NCI-H2196 (cell line): ENCODE results near the gene PIH1D1.

Source experiments
- DNase-seq: peaks from one replicate; lab custom pipeline; 2025; ENCODE audit not compliant: unreplicated experiment; lab: John Stamatoyannopoulos, UW

The PIH1D1 gene

DNA sequence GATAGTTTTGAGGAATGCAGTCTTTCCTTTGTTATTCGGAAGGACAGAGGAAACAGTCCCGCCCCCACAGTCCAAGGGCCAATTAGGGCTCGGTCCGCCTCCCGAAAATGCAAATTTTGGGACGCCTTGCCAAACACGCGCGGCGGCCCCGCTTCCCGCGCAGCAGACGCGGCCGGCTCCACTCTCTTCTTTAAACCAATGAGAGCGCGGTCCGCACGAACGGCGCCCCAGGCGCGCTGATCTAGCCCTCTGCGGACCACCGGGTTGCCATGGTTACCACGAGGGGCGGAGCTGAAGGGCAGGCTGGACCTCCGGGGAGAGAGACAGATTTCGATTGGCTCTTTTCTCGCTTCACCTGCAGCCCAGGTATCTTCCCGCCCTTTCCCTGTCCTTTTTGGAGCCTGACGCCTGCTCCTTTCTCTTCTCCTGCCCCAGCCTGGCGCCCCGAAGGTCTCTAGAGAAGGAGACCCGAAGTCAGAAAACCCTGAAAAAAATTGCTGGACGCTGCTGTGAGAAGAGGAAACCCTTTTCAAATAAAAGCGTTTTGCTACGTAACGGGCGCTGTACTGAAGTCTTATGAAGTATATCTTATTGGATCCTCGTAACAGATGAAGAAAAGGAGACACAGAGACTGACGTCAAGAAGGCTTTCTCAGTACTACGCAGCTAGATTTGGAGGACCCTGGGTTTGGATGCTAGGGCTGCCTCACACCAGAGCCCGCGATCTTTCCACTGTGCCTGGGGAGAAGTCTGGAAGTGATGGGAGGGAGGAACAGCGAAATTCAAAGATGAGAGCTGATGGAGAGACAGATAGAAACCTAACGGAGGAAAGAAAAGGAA is 30.4 kb downstream of the PIH1D1 start:
- peak; percentile 94 for DNase-seq

- no peak for DNase-seq
Observed at GRCh38 chr19:49420227-49420626, 31.4 kb downstream of the PIH1D1 start.

DNA sequence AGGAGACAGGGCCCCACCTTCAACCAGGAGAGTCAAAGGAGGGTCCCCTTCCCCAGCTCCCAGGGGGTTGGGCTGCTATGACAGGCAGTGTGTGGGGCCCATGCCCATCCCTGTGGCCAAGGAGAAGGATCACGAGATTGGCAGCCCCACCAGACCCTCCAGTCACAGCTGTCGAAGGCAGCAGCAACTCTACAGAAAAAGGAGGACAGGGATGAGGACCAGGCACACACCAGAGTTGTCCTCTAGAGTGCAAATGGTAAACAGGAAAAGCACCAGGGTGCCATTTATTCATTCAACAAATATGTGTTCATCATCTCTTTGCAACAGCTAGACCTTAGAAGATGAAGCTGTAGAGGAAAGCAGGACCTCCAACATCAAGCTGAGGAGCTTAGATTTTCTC is 32.4 kb downstream of the PIH1D1 start:
- no peak for DNase-seq

- DNase-seq, result no peak
Observed at GRCh38 chr19:49418511-49418910, 33.1 kb downstream of the PIH1D1 start.

DNA sequence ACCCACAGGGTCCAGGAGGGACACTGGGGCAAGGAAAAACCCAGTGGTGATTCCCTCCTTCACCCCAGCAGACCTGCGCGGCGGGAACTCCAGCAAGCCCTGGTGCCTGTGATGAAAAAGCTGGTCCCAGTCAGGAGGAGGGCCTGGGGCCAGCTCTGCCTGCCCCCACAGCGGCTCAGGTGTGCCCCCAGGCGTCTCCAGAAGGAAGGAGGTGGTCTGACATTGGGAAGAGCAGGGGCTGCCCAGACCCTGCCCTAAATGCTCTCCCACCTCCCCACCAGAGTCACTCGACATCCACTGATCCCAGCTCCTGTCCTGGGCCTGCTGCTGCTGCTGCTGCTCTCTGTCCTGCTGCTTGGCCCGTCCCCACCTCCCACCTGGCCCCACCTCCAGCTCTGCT is 34.5 kb downstream of the PIH1D1 start:
- no peak for DNase-seq

DNA sequence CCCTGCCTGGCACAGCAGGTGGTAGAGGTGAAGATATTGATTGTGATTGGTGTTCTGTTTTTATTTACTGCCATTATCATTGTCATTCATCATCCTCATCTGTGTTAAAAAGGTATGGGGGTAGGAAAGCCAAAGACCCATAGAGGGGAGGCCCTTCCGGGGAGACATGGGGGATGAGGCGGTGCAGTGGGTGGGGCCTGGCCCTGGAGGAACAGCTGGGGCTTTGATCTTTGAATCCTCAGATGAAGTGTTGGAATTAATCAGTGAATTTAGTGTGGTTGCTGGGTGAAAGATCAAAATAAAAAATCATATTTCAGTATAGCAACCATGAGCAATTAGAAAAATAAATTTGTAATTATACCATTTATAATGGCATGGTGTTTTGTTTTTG is 35.8 kb downstream of the PIH1D1 start:
- no peak for DNase-seq

- DNase-seq, result no peak
Observed at GRCh38 chr19:49415102-49415809, 36.4 kb downstream of the PIH1D1 start.

GRCh38 chr19:49414256-49414655 is 37.4 kb downstream of the PIH1D1 start:
- no peak for DNase-seq

DNA sequence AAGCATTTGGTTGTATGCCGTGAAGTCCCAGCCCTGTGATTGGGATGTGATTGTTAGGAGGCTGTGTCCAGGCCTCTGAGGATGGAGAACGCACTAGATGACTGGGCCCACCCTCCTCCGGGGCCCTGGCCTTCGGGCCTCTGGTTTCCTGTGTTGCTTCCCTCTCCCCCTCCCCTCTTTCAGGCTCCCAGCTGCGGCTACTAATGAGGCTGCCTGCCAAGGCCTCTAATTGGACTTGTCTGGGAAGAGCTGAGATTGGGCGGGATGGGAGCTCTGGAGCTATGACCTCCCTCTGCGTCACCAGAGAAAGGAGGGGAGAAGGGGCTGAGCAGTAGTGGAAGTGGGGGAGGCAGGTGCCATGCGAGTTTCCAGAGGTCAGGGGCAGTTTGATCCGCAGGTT is 38.3 kb downstream of the PIH1D1 start:
- DNase-seq, result no peak

DNA sequence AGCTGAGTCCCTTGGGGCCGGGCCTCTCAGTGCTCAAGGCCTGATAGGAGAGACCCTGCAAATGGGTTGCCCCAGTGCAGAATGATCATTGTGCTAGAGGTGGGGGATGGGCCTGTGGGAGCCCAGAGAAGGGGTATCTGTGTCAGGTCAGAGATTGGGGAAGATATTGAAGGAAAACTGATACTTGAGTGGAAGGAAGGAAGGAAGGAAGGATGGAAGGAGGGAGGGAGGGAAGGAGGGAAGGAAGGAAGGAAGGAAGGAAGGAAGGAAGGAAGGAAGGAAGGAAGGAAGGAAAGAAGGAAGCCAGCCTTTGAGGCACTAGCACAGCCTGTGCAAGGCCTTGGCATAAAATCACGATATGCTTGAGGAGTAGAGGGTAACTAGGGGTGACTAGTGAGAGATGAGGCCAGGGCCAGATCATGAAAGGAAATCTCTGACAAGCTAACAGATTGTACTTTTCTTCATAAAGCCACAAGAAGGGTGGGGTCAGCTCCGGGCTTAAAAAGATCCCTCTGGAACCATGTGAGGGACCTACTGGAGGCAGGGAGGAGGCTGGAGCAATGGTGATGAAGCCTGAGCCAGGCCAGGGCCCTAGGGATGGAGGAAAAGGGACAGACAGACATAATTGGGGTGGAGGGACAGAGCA is 39.8 kb downstream of the PIH1D1 start:
- DNase-seq, result no peak

DNA sequence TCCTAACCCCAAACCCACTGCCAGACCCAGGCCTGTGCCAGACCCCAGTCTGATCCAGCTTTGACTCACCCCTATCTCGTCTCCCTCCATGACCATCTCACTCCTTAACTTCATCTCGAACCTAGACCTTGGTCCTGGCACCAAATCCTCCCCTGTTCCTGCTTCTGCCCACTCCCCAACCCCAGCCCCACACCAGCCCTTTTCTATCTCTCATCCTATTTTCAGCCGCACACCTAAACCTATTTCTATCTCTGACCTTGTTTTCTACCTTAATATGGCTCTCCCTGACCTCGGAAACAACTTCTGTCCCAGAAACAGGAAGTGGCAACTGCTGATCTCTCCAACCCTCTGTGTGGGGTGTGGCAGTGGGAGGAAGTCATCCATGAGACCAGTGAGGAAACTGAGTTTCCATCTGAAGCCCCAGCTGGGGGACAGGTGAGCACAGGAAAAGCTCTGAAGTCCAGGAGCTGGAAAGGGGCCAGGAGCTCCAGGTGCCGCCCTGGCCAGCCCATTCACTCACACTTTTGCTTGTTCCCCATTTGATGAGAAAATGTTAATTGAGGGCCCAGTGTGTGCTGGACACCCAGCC is 42.1 kb downstream of the PIH1D1 start:
- peak; percentile 11 for DNase-seq

- DNase-seq, result no peak
Observed at GRCh38 chr19:49408816-49409440, 42.7 kb downstream of the PIH1D1 start.

- DNase-seq, result no peak
Observed at GRCh38 chr19:49407482-49408015, 44.1 kb downstream of the PIH1D1 start.

GRCh38 chr19:49407079-49407478 is 44.5 kb downstream of the PIH1D1 start:
- no peak for DNase-seq

DNA sequence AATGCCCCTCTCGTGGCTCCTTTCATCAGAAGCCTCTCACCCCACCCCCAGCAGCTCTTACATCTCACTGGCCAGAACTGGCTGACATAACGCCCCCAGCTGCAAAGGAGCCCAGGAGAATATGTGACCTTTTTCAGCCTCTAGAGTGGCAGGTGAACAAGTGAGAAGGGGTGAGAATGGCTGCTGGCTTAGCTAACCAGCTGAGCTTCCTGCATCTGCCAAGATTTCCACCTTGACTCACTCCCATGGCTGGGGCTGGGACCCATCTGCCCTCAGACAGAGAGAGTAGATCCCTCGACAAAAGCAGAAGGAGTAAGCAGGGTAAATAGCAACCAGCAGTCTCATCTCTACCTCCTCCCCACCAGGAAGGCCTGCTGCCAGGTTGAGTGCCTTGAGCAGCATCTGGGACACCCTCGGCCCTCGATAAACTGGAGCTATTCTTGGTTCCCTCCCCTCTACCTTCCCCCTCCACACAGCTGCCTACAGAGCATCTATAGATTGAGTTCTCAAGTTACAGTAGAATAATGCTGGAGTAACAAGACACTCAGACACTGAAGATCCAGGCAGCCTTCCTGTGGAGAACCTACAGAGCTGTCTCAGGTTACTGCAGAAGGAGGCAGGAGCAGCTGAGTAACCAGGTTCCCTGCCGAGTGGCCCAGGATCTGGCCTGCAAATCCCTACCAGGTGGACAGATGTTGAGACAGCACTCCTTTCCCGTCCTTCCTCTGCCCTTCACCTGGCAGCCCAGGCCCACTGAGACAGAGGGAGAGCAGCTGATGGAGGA is 48.0 kb downstream of the PIH1D1 start:
- DNase-seq, result peak; percentile 88

GRCh38 chr19:49400029-49400428 is 51.6 kb downstream of the PIH1D1 start:
- DNase-seq, result no peak

DNA sequence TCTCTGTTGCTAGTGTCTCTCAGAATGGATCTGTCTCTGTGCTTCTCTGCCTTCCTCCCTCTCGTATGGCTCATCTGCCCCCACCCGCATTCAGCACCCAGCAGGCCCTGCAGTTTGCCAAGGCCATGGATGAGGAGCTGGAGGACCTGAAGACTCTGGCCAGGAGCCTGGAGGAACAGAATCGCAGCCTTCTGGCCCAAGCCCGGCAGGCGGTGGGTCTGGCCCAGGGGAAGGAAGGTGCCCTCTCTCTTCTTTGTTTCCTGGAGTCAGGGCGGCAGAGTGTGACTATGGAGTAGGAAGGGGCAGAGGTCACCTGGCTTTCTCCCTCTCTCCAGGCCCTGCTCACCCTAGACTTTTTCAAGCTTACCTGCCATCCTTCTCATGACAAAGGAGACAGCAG is 52.7 kb downstream of the PIH1D1 start:
- DNase-seq, result no peak

- DNase-seq, result no peak
Observed at GRCh38 chr19:49398001-49398615, 53.5 kb downstream of the PIH1D1 start.

DNA sequence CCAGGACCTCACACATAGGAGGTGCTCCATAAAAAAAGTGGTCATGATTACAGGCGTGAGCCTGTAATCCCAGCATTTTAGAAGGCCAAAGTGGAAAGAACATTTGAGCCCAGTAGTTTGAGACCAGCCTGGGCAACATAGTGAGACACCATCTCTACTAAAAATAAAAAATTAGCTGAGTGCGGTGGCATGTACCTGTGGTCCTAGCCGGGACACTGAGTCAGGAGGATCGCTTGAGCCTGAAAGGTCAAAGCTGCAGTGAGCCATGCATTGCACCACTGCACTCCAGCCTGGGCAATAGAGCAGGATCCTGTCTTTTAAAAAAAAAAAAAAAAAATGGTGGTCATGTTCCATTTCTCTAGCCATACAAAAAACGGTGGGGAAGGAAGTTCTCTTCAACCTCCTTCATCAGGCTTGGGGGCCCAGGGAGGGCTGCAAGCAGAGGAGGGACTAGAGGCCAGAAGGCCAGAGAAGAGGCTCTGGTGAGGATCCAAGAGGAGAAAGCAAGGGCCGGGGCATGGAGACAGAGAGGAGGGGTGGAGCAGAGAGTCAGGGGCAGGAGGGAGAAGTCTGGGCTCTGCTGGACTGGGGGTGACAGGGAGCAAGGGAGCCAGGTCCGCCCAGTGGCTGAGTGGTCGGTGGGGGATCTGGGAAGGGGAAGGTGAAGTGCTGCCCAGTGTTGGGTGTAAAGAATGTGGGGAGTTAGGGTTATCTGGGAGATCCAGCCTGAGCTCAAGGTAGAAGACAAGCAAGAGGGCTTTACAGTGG is 54.7 kb downstream of the PIH1D1 start:
- no peak for DNase-seq
